K562 (cell line): ENCODE measurements around the gene ZBTB9. TPM values are rescaled to one million over a fixed set of nuclear protein-coding genes. Genes with fewer than 3 reads are reported as not detected.
A peak's percentile ranks its signal among the peaks of the same experiment; 100 is the strongest.

Experiments used
- ARHGAP35 ChIP-seq: fragments of 450-650 bp; IDR thresholded peaks from 2 replicates; pipeline ENCODE4 v1.6.1; 2018; ENCODE audit not compliant: partially characterized antibody
- BCLAF1 ChIP-seq, 2 experiments: fragments of 450-650 bp in 1 of 2; IDR thresholded peaks; 2 replicates each; pipeline ENCODE4 v1.6.1; 2011 to 2017; ENCODE audit warnings: low read depth in 2 of 2, antibody characterized with exemption in 1 of 2, borderline replicate concordance in 1 of 2, low read length in 1 of 2, mild to moderate bottlenecking in 1 of 2, mixed read lengths in 1 of 2; ENCODE audit not compliant: control insufficient read depth in 1 of 2
- CREM ChIP-seq: IDR thresholded peaks from 2 replicates; pipeline ENCODE4 v1.6.1; 2014; ENCODE audit warnings: antibody characterized with exemption, low read depth
- KDM1A ChIP-seq, 2 experiments: fragments of 450-650 bp; IDR thresholded peaks; 2 replicates each; pipeline ENCODE4 v1.6.1; 2016; ENCODE audit warnings: mild to moderate bottlenecking in 2 of 2
- POLR2G ChIP-seq: fragments of 200-400 bp; formaldehyde crosslinking; IDR thresholded peaks from 2 replicates; pipeline ENCODE4 v1.6.1; 2017; ENCODE audit warnings: low read depth, mild to moderate bottlenecking, antibody characterized with exemption, low read length, moderate library complexity
- RAD51 ChIP-seq: fragments of 450-650 bp; IDR thresholded peaks from 2 replicates; pipeline ENCODE4 v1.7.1; 2016; ENCODE audit warnings: low read depth, mild to moderate bottlenecking, borderline replicate concordance
- RFX5 ChIP-seq: IDR thresholded peaks from 2 replicates; pipeline ENCODE4 v1.6.1; 2011; ENCODE audit warnings: low read depth, mild to moderate bottlenecking, improper control_type of control experiment, low read length
- SAFB2 ChIP-seq: fragments of 200-400 bp; formaldehyde crosslinking; IDR thresholded peaks from 2 replicates; pipeline ENCODE4 v1.6.1; 2018; ENCODE audit warnings: borderline replicate concordance, low read length, low read depth, moderate library complexity; ENCODE audit not compliant: severe bottlenecking
- SP1 ChIP-seq: sonication (generic); formaldehyde crosslinking; IDR thresholded peaks from 2 replicates; pipeline ENCODE4 v1.8.1; 2022; ENCODE audit warnings: mild to moderate bottlenecking, missing genetic modification reagents
- ZNF655 ChIP-seq: fragments of 250-450 bp; sonication (Bioruptor Pico); IDR thresholded peaks from 2 replicates; pipeline ENCODE4 v1.5.0; 2021
- polyA plus RNA-seq, 8 experiments: library from polyadenylated mRNA; depleted of rRNA in 4 of 8; stranded (reverse) in 5 of 8; unstranded in 3 of 8; fragments of >200 nt; fragmentation: Nextera tagmentation in 2 of 8; fragmentation: Illumina TruSeq in 1 of 8; extraction: Ambion mirVana in 2 of 8; extraction: Trizol in 1 of 8; gene quantifications; 2 replicates each; pipeline versions ENCODE4 v1.2.1 to v1.2.3, GENCODE V29; 2011 to 2014; ENCODE audit warnings: inconsistent platforms in 1 of 8, missing spikeins in 1 of 8
- total RNA-seq, 7 experiments: library from RNA; depleted of rRNA in 6 of 7; stranded (reverse); fragments of >200 nt in 6 of 7; fragmentation: Illumina TruSeq in 2 of 7; extraction: Trizol in 2 of 7; gene quantifications; 2 replicates each; pipeline versions ENCODE4 v1.2.1 to v1.2.3, GENCODE V29; 2011 to 2021; ENCODE audit warnings: low replicate concordance in 1 of 7

Gene ZBTB9
- total and polyA plus RNA-seq, 9 of the 15 experiments (the other 6 are each of a cell fraction or from before 2014, with no cell fraction given), result 1.9 to 19.5 (median 10.4) TPM

GRCh38 chr6:33414592-33415271, 39.6 kb upstream of the ZBTB9 start (continued):
- no peak for TF ChIP-seq ZNF655 (CRISPR knock-in tag)
- no peak for TF ChIP-seq ARHGAP35
- TF ChIP-seq SP1 (CRISPR knock-in tag), result 0 out of 2 replicates have a peak, but pooled peaks have one; percentile 48
- no peak for TF ChIP-seq SAFB2
- peak in 1 of 2 experiments; percentile 54; a peak in 2 of 4 replicates for TF ChIP-seq KDM1A (IDR thresholded peaks at IDR 0.05)
- no peak for TF ChIP-seq CREM
- TF ChIP-seq RFX5, result no peak
- peak; percentile 63 for TF ChIP-seq POLR2G
- 0 out of 4 replicates have a peak, but pooled peaks of 1 of the 2 experiments have one; percentile 21 for TF ChIP-seq BCLAF1 (IDR thresholded peaks at IDR 0.05; ENCODE audit: borderline replicate concordance in 1 of 2, control insufficient read depth in 1 of 2, low read depth in 2 of 2, low read length in 1 of 2)
- TF ChIP-seq RAD51, result no peak
